Glomerular endothelial cell (primary cell): ENCODE results near the gene CCNQ. TPM values are rescaled to one million over a fixed set of nuclear protein-coding genes. Genes with fewer than 3 reads are reported as not detected.

ENCODE experiments used
- DNase-seq: peaks from one replicate; pipeline ENCODE4 v3.0.0-alpha.2; 2011; ENCODE audit warnings: low read depth, low spot score; ENCODE audit errors: extremely low read depth
- total RNA-seq: library from RNA; depleted of rRNA; stranded (reverse); fragments of >200 nt; gene quantifications from 2 replicates; pipeline ENCODE4 v1.2.3, GENCODE V29; 2015

CCNQ gene
- total RNA-seq, 1 donor from 2014 or later, result 35.2 TPM

GRCh38 chrX:153546386-153546785, 52.6 kb downstream of the CCNQ start:
- DNase-seq, result no peak

- no peak for DNase-seq
Measured at GRCh38 chrX:153544727-153545126, 54.2 kb downstream of the CCNQ start.

GRCh38 chrX:153539979-153540358, 59.0 kb downstream of the CCNQ start:
- no peak for DNase-seq

- DNase-seq, result no peak
Measured at GRCh38 chrX:153539171-153539978, 59.6 kb downstream of the CCNQ start.

GRCh38 chrX:153538424-153538823, 60.5 kb downstream of the CCNQ start:
- DNase-seq, result no peak

Other genes with a start within 250 kb of the CCNQ start
- not detected in 2 replicates for gene PNMA6E, start 197.8 kb downstream of the CCNQ start, total RNA-seq
- gene ZFP92, start 187.7 kb downstream of the CCNQ start, total RNA-seq, result 0.58 and 1.2 TPM in 2 replicates
- gene TREX2, start 153.1 kb downstream of the CCNQ start, total RNA-seq, result 1.4 and 3.2 TPM in 2 replicates
- 14.2 and 20.2 TPM in 2 replicates for gene HAUS7, start 128.6 kb downstream of the CCNQ start, total RNA-seq
- gene BGN, start 104.2 kb downstream of the CCNQ start, total RNA-seq, result 5.9 and 166 TPM in 2 replicates
- not detected in 2 replicates for gene ATP2B3, start 81.5 kb downstream of the CCNQ start, total RNA-seq
- gene DUSP9, start 48.1 kb upstream of the CCNQ start, total RNA-seq, result 0.76 TPM in 1 of 2 replicates, not detected in the other
- not detected in 2 replicates for gene PNCK, start 74.7 kb upstream of the CCNQ start, total RNA-seq
- gene SLC6A8, start 88.8 kb upstream of the CCNQ start, total RNA-seq, result 17.3 and 18.7 TPM in 2 replicates
- 206 and 215 TPM in 2 replicates for gene BCAP31, start 125.2 kb upstream of the CCNQ start, total RNA-seq
- gene ABCD1, start 125.7 kb upstream of the CCNQ start, total RNA-seq, result 13.8 and 20.9 TPM in 2 replicates
- gene PLXNB3, start 165.1 kb upstream of the CCNQ start, total RNA-seq, result 25.6 and 37.6 TPM in 2 replicates
- 0.34 TPM in 1 of 2 replicates, not detected in the other for gene SRPK3, start 181.9 kb upstream of the CCNQ start, total RNA-seq
- 94.4 and 102 TPM in 2 replicates for gene IDH3G, start 195.2 kb upstream of the CCNQ start, total RNA-seq
- 212 and 286 TPM in 2 replicates for gene SSR4, start 195.5 kb upstream of the CCNQ start, total RNA-seq
- gene PDZD4, start 231.4 kb upstream of the CCNQ start, total RNA-seq, result 0.10 and 0.12 TPM in 2 replicates